Right lobe of liver (tissue), 4 donors: ENCODE results near the gene TIAL1.

Source experiments
- CTCF ChIP-seq, 4 donors: fragments of 200-600 bp in 3 of 4; fragments of 450-650 bp in 1 of 4; IDR thresholded peaks; one replicate each; pipeline versions ENCODE4 v1.5.1 to v1.8.0; 2016 to 2022; ENCODE audit warnings: antibody characterized with exemption in 4 of 4, mild to moderate bottlenecking in 2 of 4
- POLR2A ChIP-seq: fragments of 450-650 bp; IDR thresholded peaks from one replicate; pipeline ENCODE4 v1.6.1; 2017; ENCODE audit warnings: antibody characterized with exemption, mild to moderate bottlenecking
- donor health status: DM: no; HTN: no; CAD: no.
- donor health status: DM: no; HTN: no; CAD: no.
- donor health status: DM: no; HTN: yes; CAD: no.

- no peak for TF ChIP-seq CTCF (IDR thresholded peaks at IDR 0.05)
- TF ChIP-seq POLR2A, result peak; percentile 51
Observed at GRCh38 chr10:119542357-119542987, 54.3 kb downstream of the TIAL1 start, which contains the start of gene RGS10.
